Fibroblast of villous mesenchyme (primary cell): ENCODE results near the gene FAM237B. TPM values are rescaled to one million over a fixed set of nuclear protein-coding genes. Genes with fewer than 3 reads are reported as not detected.
"Not testable (repeated sequence)": the region's sequence is repeated elsewhere in the genome, so short reads cannot be mapped to it uniquely, and the experiment has no call there.

Source experiments
- DNase-seq: peaks from one replicate; pipeline ENCODE4 v3.0.0-alpha.2; 2010; ENCODE audit warnings: low read depth
- H3K4me3 ChIP-seq: 2 replicates; pipeline ENCODE4 v1.5.1; 2011; ENCODE audit warnings: low read depth, mild to moderate bottlenecking, low read length
- total RNA-seq: library from RNA; depleted of rRNA; stranded (reverse); fragments of >200 nt; gene quantifications from 2 replicates; pipeline ENCODE4 v1.2.3, GENCODE V29; 2012
- TF ChIP-seq, protein P1 (sequence below): IDR thresholded peaks from 2 replicates; pipeline ENCODE4 v1.5.1; 2012; ENCODE audit warnings: low read depth, mild to moderate bottlenecking, low read length; ENCODE audit not compliant: insufficient read depth

Gene FAM237B
- total RNA-seq, 1 donor: not detected

DNA sequence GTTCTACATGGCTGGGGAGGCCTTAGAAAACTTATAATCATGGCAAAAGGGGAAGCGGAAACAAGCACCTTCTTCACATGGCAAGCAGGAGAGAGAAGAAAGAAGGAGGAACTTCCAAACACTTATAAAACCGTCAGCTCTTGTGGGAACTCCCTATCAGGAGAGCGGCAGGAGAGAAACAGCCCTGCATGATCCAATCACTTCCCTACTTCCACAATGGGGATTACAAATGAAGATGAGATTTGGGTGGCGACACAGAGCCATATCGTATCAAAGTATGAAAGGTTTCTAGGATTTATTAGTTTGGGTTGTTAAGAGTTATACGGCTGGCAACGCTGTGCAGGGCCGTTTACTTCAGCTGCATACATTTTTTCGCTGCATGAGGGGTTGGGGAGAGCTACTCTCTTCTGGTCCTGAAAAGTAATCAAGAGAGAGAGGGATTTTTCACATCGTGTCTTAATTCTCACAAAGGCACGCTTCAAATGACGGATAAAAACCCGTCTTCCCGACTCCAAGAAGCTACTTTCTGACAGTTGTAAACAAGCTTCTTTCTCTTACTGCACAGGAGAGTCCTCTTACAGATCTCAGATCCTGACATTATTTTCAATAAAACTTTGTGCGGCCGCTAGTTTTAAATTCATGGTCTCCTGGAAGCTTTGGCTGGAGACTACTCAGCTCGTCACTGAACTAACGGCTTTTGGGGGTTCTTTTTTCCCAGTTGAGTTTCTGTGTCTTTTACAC, 24.7 kb upstream of the FAM237B start:
- H3K4me3 ChIP-seq: peak overlapping the region; percentile 99
- TF ChIP-seq, protein P1, sequence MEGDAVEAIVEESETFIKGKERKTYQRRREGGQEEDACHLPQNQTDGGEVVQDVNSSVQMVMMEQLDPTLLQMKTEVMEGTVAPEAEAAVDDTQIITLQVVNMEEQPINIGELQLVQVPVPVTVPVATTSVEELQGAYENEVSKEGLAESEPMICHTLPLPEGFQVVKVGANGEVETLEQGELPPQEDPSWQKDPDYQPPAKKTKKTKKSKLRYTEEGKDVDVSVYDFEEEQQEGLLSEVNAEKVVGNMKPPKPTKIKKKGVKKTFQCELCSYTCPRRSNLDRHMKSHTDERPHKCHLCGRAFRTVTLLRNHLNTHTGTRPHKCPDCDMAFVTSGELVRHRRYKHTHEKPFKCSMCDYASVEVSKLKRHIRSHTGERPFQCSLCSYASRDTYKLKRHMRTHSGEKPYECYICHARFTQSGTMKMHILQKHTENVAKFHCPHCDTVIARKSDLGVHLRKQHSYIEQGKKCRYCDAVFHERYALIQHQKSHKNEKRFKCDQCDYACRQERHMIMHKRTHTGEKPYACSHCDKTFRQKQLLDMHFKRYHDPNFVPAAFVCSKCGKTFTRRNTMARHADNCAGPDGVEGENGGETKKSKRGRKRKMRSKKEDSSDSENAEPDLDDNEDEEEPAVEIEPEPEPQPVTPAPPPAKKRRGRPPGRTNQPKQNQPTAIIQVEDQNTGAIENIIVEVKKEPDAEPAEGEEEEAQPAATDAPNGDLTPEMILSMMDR: no peak
- DNase-seq: peak; percentile 56

DNA sequence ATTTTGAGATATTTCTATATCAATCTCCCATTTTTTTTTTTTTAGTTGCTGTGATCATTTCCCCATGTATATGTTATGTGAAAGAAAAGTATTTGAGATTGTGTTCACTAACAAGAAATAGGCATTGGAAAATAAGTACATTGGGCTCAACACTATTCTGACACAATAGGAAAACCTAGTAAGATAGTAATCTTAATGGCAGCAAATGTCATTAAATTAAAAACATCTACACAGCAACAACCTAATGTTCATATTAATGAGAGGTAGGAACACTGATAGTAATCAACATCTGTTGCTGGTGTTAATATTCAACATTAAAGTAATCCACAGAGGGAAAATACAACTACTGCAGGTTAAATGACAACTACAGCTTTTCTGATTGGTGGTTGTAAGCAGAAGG, 23.9 kb upstream of the FAM237B start:
- H3K4me3 ChIP-seq: no peak overlapping the region
- DNase-seq: no peak
- TF ChIP-seq, protein P1: no peak

DNA sequence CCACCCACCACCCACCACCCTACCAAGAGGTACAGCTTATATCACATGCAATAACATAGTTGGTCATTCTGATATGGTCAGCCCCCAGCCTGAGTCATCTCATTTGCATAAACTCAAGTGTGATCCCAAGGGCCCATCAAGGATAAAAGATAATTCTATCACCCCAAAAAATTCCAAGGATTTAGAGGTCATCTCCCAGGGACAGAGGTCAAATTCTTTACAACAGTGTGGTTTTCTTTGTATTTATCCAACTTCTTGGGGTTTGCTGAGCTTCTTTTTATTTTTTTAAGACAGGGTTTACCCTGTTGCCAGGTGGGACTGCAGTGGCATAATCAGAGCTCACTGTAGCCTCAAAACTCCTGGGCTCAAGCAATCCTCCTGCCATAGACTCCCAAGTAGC, 16.0 kb upstream of the FAM237B start:
- peak; percentile 10 for DNase-seq
- no peak overlapping the region for H3K4me3 ChIP-seq
- TF ChIP-seq, protein P1: no peak

DNA sequence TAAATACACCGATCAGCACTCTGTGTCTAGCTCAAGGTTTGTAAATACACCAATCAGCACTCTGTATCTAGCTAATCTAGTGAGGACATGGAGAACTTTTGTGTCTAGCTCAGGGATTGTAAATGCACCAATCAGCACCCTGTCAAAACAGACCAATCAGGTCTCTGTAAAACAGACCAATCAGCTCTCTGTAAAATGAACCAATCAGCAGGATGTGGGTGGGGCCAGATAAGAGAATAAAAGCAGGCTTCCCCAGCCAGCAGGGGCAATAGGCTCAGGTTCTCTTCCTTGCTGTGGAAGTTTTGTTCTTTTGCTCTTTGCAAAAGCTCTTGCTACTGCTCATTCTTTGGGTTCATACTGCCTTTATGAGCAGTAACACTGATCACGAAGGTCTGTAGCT, 13.8 kb upstream of the FAM237B start:
- not testable (repeated sequence) for H3K4me3 ChIP-seq

DNA sequence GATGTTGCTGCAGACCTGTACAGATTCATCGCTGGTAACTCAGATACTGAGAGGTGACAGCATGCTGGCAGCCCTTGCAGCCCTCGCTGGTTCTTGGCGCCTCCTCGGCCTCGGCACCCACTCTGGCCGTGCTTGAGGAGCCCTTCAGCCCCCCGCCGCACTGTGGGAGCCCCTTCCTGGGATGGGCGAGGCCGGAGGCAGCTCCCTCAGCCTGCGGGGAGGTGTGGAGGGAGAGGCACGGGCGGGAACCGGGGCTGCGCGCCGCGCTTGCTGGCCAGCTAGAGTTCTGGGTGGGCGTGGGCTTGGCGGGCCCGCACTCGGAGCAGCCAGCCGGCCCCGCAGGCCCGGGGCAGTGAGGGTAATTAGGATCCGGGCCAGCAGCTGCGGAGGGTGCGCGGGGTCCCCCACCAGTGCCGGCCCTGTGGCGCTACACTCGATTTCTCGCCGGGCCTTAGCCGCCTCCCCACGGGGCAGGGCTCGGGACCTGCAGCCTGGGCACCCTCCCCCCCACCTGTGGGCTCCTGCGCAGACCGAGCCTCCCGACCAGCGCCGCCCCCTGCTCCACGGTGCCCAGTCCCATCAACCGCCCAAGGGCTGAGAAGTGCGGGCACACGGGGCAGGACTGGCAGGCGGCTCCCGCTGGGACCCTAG, 13.2 kb upstream of the FAM237B start:
- DNase-seq: no peak
- H3K4me3 ChIP-seq: no peak overlapping the region
- TF ChIP-seq, protein P1: no peak

More for the DNA sequence above, 13.8 kb upstream of the FAM237B start:
- DNase-seq: not testable (repeated sequence)

DNA sequence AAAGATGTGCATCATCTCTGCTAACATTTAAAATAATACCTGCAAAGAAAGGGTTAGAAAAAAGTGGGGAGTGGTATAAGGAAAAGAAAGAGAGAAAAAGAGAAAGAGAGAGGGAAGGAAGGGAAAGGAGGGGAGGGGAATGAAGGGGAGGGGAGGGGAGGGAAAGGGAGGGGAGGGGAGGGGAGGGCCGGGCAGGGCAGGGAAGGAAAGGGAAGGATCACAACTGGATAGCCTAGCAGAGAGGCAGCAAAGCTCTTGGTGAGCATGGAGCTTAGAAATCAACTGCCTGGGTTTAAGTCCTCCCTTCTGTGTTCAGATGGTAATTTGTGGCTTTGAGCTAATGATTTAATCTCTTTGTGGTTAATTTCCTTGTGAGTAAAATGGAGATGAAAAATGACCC, 5.4 kb upstream of the FAM237B start:
- H3K4me3 ChIP-seq: no peak overlapping the region
- no peak for DNase-seq
- TF ChIP-seq, protein P1: no peak

DNA sequence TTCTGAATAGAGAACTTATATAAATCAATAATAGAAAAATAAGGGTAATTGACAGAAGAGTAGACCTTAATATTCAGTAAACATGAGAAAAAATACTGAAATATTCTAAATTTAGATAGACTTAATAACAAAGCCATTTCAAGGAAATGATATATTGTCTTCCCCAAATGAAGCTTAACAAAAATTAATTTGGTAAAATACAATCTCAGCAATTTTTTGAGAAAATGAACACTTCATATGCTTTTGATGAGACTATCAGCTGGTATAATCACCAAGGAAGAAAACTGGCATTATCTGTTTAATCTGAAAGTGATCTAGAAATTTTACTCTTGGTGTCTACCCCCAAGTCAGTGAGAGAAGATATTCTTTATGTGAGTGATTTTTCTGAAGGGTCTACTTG, 1.7 kb upstream of the FAM237B start:
- H3K4me3 ChIP-seq: no peak overlapping the region
- DNase-seq: no peak
- TF ChIP-seq, protein P1: no peak
